Activated CD4-positive, alpha-beta memory T cell treated with anti-CD3 and anti-CD28 coated beads for 36 hours (primary cell): ENCODE results near the gene HCK. TPM values are rescaled to one million over a fixed set of nuclear protein-coding genes. Genes with fewer than 3 reads are reported as not detected.

Experiments used
- CTCF ChIA-PET: fragments of 350-600 bp; sonication (Branson Sonifier 250); formaldehyde crosslinking; loops from one replicate; lab custom pipeline; 2021; ENCODE audit warnings: antibody characterized with exemption, inconsistent platforms; lab: Charles Lee
- POLR2A ChIA-PET: fragments of 350-600 bp; sonication (Branson Sonifier 250); formaldehyde crosslinking; loops from one replicate; lab custom pipeline; 2021; ENCODE audit warnings: antibody characterized with exemption; lab: Charles Lee
- DNase-seq: peaks from one replicate; pipeline ENCODE4 v3.0.0-alpha.2; 2020
- H3K27ac Mint-ChIP-seq: one replicate; pipeline ENCODE4 v1.8.0; 2021; ENCODE audit warnings: mixed read lengths
- H3K27me3 Mint-ChIP-seq: one replicate; pipeline ENCODE4 v1.8.0; 2021; ENCODE audit warnings: mixed read lengths
- H3K36me3 Mint-ChIP-seq: one replicate; pipeline ENCODE4 v1.8.0; 2021; ENCODE audit warnings: mixed read lengths
- H3K4me1 Mint-ChIP-seq: one replicate; pipeline ENCODE4 v1.8.0; 2021; ENCODE audit warnings: low read depth, mixed read lengths
- H3K4me3 Mint-ChIP-seq: one replicate; pipeline ENCODE4 v1.8.0; 2021; ENCODE audit warnings: mild to moderate bottlenecking, mixed read lengths
- H3K9me3 Mint-ChIP-seq: one replicate; pipeline ENCODE4 v1.8.0; 2021; ENCODE audit warnings: mixed read lengths
- intact Hi-C: fragments of 100-400 bp; cut with micrococcal nuclease; formaldehyde crosslinking; loops from one replicate; pipeline ENCODE4 v1.15.1; 2023
- total RNA-seq, 2 experiments: library from RNA; stranded (reverse); gene quantifications; one replicate each; pipeline ENCODE4 v1.2.3, GENCODE V29; 2021

Gene HCK
- total RNA-seq, 2 experiments from 2014 or later = not detected

DNA sequence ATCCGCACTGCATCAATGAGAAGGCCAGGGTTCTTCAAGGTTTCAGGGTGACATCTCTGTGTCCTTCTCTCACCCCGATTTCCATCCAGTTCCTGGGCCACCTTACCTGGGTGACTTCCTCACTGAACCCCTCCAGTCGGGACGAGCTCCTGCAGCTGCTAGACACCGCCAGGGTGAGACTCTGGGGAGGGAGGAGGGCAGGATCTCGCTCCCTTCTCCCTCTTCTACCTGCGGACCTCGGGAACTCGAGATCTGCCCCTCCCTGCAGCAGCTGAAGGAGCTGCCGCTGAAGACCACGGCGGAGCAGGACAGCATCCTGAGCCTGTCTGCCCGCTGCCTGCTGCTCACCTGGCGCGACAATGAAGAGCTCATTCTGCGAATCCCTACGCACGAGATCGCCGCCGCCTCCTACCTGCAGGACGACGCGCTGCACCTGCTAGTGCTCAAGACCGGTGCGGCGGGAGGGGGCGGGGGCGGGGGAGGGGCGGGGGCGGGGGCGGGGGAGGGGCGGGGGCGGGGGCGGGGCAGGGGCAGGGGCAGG lies 34.3 kb upstream of the HCK start:
- ChIA-PET CTCF (interaction anchor here (0.9 to 2.2 kb wide), 6 partner anchors 13 to 293 kb away, joined by 3 to 14 read pairs (median 3); partner anchors contain the start of gene PDRG1), POLR2A (no interaction called here)
- Mint-ChIP-seq H3K9me3 (no peaks in the 10 kb centered on the region), H3K27me3 (peaks cover 45% of the 10 kb centered on the region), H3K4me1 (peaks cover 21% of the 10 kb centered on the region), H3K4me3 (no peak overlapping the region), H3K36me3 (no peaks in the 10 kb centered on the region), H3K27ac (no peak overlapping the region)
- DNase-seq = peak; percentile 52
- intact Hi-C loops = no loop called here

DNA sequence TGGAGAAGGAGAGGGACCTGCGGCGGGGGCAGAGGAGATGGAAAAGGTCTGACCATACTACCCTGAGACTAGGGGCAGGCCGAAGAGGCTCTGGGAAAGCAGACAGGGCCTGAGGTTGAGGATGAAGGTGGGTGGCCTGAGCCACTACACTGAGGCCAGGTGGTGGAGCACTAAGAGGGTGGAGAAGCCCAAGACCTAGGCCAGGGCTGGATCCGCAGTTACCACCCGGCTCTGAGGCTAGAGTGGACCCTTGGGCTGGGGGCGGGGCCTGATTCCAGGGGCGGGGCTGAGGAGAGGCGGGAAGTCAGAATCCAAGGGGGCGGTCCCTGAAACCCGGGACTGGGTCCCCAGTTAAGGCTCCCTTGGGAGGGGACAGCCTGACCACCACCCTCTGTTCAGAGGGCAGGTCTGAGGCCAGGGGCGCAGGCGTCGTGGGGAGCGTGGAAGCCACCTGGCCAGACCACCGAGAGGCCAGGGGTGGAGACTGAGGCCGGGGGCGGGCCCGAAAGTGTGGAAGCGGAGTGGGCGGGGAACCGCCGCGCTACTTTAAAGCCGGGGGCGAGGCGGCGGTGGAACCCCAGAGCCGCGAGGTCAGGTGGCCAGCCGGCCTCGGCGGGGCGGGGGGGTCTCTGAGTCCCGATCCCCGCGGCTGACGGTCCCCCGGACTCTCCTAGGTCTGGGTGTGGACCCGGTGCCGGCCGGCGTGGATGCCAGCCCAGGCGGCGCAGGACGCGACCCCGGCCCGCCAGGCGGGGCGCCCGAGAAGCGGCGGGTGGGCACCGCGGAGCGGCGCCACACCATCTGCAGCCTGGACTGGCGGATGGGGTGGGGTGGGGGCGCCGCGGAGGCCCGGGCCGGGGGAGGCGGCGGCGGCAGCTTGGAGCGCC lies 33.5 kb upstream of the HCK start:
- Mint-ChIP-seq H3K27ac (no peak overlapping the region), H3K4me1 (peaks cover 21% of the 10 kb centered on the region), H3K4me3 (peak overlapping the region; percentile 73), H3K9me3 (no peaks in the 10 kb centered on the region), H3K36me3 (no peaks in the 10 kb centered on the region), H3K27me3 (peaks cover 50% of the 10 kb centered on the region)
- ChIA-PET CTCF (interaction anchor here (0.9 to 5.2 kb wide), 6 partner anchors 12 to 294 kb away, joined by 3 to 41 read pairs (median 4); partner anchors contain the start of gene PDRG1), POLR2A (interaction anchor here (0.6 kb wide), 1 partner anchor 141 kb away, joined by 3 read pairs; no protein-coding TSS in a partner anchor)
- peak; percentile 63 for DNase-seq
- intact Hi-C loops = no loop called here

DNA sequence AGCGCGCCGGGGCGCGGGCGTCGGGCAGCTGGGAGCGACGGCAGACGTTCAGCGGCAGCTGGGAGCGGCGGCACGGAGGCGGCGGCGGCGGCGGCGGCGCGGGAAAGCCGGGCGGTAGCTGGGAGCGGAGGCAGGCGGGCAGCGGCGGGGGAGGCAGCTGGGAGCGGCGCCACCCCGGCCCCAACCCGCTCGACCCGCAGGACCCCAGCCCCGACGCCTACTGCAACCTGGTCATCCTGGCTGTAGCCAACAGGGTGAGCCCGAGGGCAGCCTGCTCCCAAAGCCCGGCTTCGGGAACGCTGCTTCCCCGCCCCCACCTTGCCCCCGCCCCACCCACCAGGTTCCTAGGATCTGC lies 32.9 kb upstream of the HCK start:
- CTCF ChIA-PET = interaction anchor here (5.2 kb wide), 1 partner anchor 12 kb away, joined by 41 read pairs; no protein-coding TSS in a partner anchor
- intact Hi-C loops = no loop called here
- H3K27ac Mint-ChIP-seq = no peak overlapping the region

DNA sequence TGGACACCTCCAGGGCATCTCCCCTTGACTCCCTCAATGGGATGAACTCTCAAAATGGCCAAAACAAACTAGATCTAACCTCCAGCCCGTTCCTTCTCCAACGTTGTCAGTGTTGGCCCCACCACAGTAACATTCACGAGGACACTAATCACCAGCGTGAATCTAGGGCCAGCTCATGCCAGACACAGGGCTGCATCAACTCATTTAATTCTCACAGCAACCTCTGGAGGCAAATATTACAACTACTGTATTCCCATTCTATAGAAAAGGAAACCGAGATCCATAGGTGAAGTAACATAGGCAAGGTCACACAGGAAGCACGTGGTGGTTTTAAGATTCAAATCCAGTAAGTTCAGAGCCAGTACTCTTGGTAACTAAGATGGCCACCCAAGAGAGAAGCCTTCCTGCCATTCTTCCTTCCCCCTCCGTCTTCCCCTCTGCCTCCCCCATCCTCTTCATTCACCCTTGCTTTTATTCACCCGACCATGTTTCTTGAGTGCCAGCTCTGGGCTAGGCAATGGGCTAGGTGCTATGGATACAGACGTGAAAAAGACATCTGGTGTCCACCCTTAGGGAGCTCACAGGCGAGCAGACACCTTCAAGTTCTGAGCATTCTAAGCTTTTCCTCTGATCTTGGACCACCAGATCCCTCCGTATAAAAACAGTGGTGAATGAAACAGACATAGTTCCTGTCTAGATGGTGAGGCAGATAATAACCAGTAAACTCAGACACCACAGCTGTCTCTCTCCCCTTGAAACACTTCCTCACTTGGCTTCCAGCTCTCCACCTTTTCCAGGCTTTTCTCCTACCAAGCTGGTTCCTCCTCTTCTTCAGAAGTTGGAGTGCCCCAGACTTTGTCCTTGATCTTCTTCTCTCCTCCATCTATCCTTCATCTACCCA lies 32.2 kb upstream of the HCK start:
- intact Hi-C loops = no loop called here
- H3K36me3 Mint-ChIP-seq = no peaks in the 10 kb centered on the region
- no peak overlapping the region for H3K27ac Mint-ChIP-seq
- peaks cover 53% of the 10 kb centered on the region for H3K27me3 Mint-ChIP-seq
- DNase-seq = no peak
- CTCF ChIA-PET = interaction anchor here (1.3 to 5.2 kb wide), 3 partner anchors 11 to 173 kb away, joined by 3 to 41 read pairs (median 5); no protein-coding TSS in a partner anchor
- POLR2A ChIA-PET = interaction anchor here (0.5 kb wide), 1 partner anchor 72 kb away, joined by 3 read pairs; no protein-coding TSS in a partner anchor
- peaks cover 21% of the 10 kb centered on the region for H3K4me1 Mint-ChIP-seq
- no peaks in the 10 kb centered on the region for H3K9me3 Mint-ChIP-seq
- H3K4me3 Mint-ChIP-seq = peak overlapping the region; percentile 75

More for the DNA sequence above, 32.9 kb upstream of the HCK start:
- peak; percentile 19 for DNase-seq
- Mint-ChIP-seq H3K4me3 (peak overlapping the region; percentile 75), H3K27me3 (peaks cover 53% of the 10 kb centered on the region), H3K36me3 (no peaks in the 10 kb centered on the region), H3K9me3 (no peaks in the 10 kb centered on the region), H3K4me1 (peaks cover 21% of the 10 kb centered on the region)
- POLR2A ChIA-PET = interaction anchor here (0.5 to 0.6 kb wide), 2 partner anchors 73 to 141 kb away, joined by 3 read pairs; no protein-coding TSS in a partner anchor

DNA sequence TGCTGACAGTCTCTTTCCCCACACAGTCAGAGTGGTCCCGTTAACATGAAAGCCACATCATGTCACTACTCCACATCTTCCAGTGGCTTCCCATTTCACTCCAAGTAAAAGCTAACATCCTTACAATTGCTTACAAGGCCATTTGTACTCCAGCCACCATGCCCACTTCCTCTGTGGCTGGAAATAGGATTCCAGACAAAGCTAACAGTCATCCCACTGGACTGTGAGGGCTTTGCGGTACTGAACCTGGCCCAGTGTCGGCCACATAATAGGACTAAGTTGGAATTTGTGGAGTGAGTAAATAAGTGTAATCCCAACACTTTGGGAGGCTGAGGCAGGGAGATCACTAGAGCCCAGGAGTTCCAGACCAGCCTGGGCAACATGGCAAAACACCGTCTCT lies 31.0 kb upstream of the HCK start:
- peaks cover 50% of the 10 kb centered on the region for H3K27me3 Mint-ChIP-seq
- POLR2A ChIA-PET = no interaction called here
- CTCF ChIA-PET = interaction anchor here (1.3 to 5.2 kb wide), 3 partner anchors 10 to 174 kb away, joined by 3 to 41 read pairs (median 5); no protein-coding TSS in a partner anchor
- intact Hi-C loops = no loop called here
- no peak overlapping the region for H3K27ac Mint-ChIP-seq
- H3K4me3 Mint-ChIP-seq = no peak overlapping the region
- H3K4me1 Mint-ChIP-seq = peaks cover 21% of the 10 kb centered on the region
- no peaks in the 10 kb centered on the region for H3K9me3 Mint-ChIP-seq
- H3K36me3 Mint-ChIP-seq = no peaks in the 10 kb centered on the region
- DNase-seq = no peak

DNA sequence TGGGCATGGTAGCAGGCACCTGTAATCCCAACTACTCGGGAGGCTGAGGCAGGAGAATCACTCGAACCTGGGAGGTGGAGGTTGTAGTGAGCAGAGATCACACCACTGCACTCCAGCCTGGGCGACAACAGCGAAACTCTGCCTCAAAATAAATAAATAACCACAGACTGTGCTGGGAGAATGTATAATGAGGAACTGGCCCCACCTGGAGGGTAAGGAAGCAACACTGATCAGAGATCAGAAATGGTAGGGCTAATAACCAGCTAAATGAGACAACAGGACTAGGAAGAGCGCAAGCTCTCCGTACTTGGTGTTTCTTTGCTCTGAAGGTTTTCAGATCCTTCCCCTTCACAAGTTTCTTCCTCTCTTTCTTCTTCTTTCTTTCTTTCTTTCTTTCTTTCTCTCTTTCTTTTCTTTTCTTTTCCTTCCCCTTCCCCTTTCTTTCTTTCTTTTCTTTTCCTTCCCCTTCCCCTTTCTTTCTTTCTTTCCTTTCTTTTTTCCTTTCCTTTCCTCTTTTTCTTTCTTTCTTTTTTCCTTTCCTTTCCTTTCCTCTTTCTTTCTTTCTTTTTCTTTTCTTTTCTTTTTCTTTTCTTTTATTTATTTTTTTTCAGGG lies 27.3 kb upstream of the HCK start:
- Mint-ChIP-seq H3K27ac (no peak overlapping the region), H3K9me3 (no peaks in the 10 kb centered on the region), H3K4me1 (peaks cover 7% of the 10 kb centered on the region), H3K27me3 (peaks cover 33% of the 10 kb centered on the region), H3K4me3 (no peak overlapping the region), H3K36me3 (no peaks in the 10 kb centered on the region)
- intact Hi-C loops = no loop called here
- ChIA-PET POLR2A (no interaction called here), CTCF (interaction anchor here (1.4 kb wide), 1 partner anchor 10 kb away, joined by 5 read pairs; no protein-coding TSS in a partner anchor)
- DNase-seq = no peak

DNA sequence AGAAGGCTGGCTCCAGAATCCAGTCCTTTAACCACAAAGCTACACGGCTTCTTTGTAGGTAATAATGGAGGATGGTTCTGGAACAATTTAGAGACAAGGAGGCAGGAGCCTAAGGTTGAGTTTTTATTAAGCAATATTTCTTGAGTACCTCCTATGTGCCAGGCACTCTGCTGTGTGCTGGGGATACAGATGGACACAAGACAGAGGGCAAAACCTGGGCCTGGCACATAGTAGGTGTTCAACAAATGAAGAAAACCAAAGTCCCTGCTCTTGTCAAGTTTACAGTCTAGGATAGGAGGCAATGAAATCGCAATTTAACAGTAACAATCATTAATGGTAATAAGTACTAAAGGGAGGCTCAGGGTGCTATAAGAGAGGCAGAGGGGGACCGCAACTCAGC lies 24.4 kb upstream of the HCK start:
- no peaks in the 10 kb centered on the region for H3K9me3 Mint-ChIP-seq
- H3K27ac Mint-ChIP-seq = no peak overlapping the region
- ChIA-PET CTCF (interaction anchor here (0.6 to 1.0 kb wide), 2 partner anchors 75 to 175 kb away, joined by 3 read pairs; no protein-coding TSS in a partner anchor), POLR2A (no interaction called here)
- intact Hi-C loops = no loop called here
- no peak for DNase-seq
- no peaks in the 10 kb centered on the region for H3K4me1 Mint-ChIP-seq
- H3K27me3 Mint-ChIP-seq = peaks cover 13% of the 10 kb centered on the region
- no peak overlapping the region for H3K4me3 Mint-ChIP-seq
- H3K36me3 Mint-ChIP-seq = no peaks in the 10 kb centered on the region

DNA sequence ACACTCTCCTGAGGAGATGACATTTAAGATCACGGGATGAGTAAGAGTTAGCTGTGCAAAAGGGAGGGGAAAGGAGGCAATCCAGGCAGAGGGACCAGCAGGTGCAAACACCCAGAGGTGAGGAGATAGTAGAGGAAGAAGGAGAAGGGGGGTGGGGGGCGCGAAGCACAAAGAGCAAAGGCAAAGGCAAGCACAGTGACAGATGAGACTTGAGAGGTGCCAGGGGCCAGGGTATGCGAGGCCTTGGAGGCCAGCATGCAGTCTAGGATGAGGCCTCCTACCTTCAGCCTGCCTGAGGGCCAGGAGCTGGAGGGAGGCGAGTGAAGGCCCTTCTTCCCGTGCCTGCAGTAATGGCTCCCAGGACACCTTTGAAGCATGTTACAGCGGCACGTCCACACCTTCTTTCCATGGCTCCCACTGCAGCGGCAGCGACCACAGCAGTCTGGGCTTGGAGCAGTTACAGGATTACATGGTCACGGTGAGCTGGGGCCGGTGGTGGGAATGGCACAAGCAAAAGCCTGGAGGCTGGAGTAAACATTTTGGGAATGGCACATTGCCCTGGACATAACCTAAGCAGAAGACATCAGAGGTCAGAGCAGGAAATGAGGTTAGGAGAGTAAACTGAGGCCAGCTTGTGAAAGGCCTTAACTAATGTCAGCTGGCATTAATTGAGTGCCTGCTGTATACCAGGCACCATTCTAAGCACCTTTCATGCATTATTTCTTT lies 23.2 kb upstream of the HCK start:
- Mint-ChIP-seq H3K36me3 (no peaks in the 10 kb centered on the region), H3K4me1 (no peaks in the 10 kb centered on the region), H3K27ac (no peak overlapping the region), H3K27me3 (peaks cover 7% of the 10 kb centered on the region), H3K4me3 (no peak overlapping the region), H3K9me3 (no peaks in the 10 kb centered on the region)
- intact Hi-C loops = no loop called here
- no peak for DNase-seq
- ChIA-PET POLR2A (no interaction called here), CTCF (interaction anchor here (1.0 to 5.5 kb wide), 8 partner anchors 8 to 207 kb away, joined by 3 to 67 read pairs (median 36); no protein-coding TSS in a partner anchor)

DNA sequence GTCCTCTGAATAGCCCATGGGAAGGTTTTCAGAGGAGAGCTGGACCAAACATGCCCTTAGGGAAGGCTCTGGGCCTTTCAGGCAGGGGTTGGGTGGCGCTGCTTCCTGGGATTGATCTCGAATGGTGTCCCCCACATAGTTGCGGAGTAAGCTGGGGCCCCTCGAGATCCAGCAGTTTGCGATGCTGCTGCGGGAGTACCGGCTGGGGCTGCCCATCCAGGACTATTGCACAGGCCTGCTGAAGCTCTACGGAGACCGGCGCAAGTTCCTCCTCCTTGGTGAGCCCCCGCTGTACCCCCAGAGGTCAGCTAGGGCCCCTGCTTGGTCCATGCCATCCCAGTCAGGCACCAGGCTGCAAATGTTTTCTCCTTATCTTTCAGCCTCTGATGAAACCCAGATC lies 22.5 kb upstream of the HCK start:
- H3K27me3 Mint-ChIP-seq = peaks cover 7% of the 10 kb centered on the region
- no peak overlapping the region for H3K4me3 Mint-ChIP-seq
- intact Hi-C loops = no loop called here
- H3K9me3 Mint-ChIP-seq = no peaks in the 10 kb centered on the region
- CTCF ChIA-PET = interaction anchor here (0.7 to 5.5 kb wide), 12 partner anchors 8 to 207 kb away, joined by 3 to 67 read pairs (median 17); partner anchors contain the start of gene PDRG1
- no peaks in the 10 kb centered on the region for H3K36me3 Mint-ChIP-seq
- POLR2A ChIA-PET = no interaction called here
- DNase-seq = no peak
- H3K4me1 Mint-ChIP-seq = no peaks in the 10 kb centered on the region
- no peak overlapping the region for H3K27ac Mint-ChIP-seq

DNA sequence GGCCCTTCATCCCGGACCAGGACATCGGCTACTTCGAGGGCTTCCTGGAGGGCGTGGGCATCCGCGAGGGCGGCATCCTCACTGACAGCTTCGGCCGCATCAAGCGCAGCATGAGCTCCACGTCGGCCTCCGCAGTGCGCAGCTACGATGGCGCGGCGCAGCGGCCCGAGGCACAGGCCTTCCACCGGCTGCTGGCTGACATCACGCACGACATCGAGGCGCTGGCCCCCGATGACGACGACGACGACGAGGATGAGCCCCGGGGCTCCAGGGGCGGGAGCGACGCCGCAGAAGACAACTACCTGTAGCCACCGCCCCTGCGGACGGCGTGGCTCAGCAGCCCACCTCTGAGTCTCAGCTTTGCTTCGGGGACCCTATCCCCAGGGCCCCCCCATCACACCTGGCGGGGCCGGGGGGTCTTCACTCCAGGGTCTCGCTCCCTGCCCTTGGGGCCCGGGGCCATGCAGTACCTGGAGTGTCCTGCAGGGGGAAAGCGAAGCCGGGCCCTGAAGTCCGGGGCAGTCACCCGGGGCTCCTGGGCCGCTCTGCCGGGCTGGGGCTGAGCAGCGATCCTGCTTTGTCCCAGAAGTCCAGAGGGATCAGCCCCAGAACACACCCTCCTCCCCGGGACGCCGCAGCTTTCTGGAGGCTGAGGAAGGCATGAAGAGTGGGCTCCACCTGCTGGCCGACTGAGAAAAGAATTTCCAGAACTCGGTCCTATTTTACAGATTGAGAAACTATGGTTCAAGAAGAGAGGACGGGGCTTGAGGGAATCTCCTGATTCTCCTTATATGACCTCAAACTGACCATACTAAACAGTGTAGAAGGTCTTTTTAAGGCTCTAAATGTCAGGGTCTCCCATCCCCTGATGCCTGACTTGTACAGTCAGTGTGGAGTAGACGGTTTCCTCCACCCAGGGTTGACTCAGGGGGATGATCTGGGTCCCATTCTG lies 20.8 kb upstream of the HCK start:
- DNase-seq = peak; percentile 67
- H3K9me3 Mint-ChIP-seq = no peaks in the 10 kb centered on the region
- H3K36me3 Mint-ChIP-seq = no peaks in the 10 kb centered on the region
- H3K4me3 Mint-ChIP-seq = no peak overlapping the region
- ChIA-PET POLR2A (no interaction called here), CTCF (interaction anchor here (0.6 to 5.5 kb wide), 22 partner anchors 9 to 620 kb away, joined by 3 to 67 read pairs (median 6); partner anchors contain the start of gene PDRG1)
- intact Hi-C loops = loop anchor here (1.0 to 10.0 kb wide), 3 partner anchors 76 to 209 kb away; partner anchors contain the start of gene PDRG1
- no peak overlapping the region for H3K27ac Mint-ChIP-seq
- peaks cover 21% of the 10 kb centered on the region for H3K27me3 Mint-ChIP-seq
- no peaks in the 10 kb centered on the region for H3K4me1 Mint-ChIP-seq
